Muscle of leg (tissue), 11 donors: Measurements from ENCODE around the gene GRIK2. TPM values are rescaled to one million over a fixed set of nuclear protein-coding genes. Genes with fewer than 3 reads are reported as not detected.

Experiments used
- DNase-seq: peaks from one replicate; pipeline ENCODE4 v3.0.0; 2013
- H3K27ac ChIP-seq: one replicate; pipeline ENCODE4 v1.5.1; 2013; ENCODE audit warnings: mild to moderate bottlenecking, low read length, control low read depth
- H3K27me3 ChIP-seq: one replicate; pipeline ENCODE4 v1.6.1; 2013; ENCODE audit warnings: low read length; ENCODE audit not compliant: control insufficient read depth, insufficient read depth
- H3K36me3 ChIP-seq: one replicate; pipeline ENCODE4 v1.6.1; 2013; ENCODE audit warnings: low read length; ENCODE audit not compliant: control insufficient read depth, insufficient read depth
- H3K4me1 ChIP-seq: one replicate; pipeline ENCODE4 v1.6.1; 2013; ENCODE audit warnings: low read length; ENCODE audit not compliant: control insufficient read depth, insufficient read depth
- H3K4me3 ChIP-seq: one replicate; pipeline ENCODE4 v1.5.1; 2013; ENCODE audit warnings: low read length, control low read depth
- H3K9me3 ChIP-seq: replicated peaks from 2 replicates; pipeline ENCODE4 v1.6.1; 2013; ENCODE audit warnings: low read depth, low read length; ENCODE audit not compliant: control insufficient read depth
- WGBS: methylation state at CpG from one replicate; pipeline ENCODE4 v1.1.5; 2013; ENCODE audit warnings: missing lambda C conversion rate; ENCODE audit not compliant: insufficient coverage; 5-methylcytosine and 5-hydroxymethylcytosine counted together
- polyA plus RNA-seq, 8 donors: library from polyadenylated mRNA; unstranded; fragments of 120-200 nt; gene quantifications; one replicate each; pipeline versions ENCODE4 v1.2.1 to v1.2.3, GENCODE V29; 2013; ENCODE audit warnings: inconsistent platforms in 1 of 8, low replicate concordance in 1 of 8; ENCODE audit not compliant: insufficient read length in 8 of 8, insufficient read depth in 1 of 8
- total RNA-seq: library from RNA; stranded (reverse); fragments of 120-200 nt; gene quantifications from one replicate; pipeline ENCODE4 v1.2.4, GENCODE V29; 2013

Gene GRIK2
- total and polyA plus RNA-seq, 9 donors = 1.2 to 4.0 (median 1.9) TPM

DNA sequence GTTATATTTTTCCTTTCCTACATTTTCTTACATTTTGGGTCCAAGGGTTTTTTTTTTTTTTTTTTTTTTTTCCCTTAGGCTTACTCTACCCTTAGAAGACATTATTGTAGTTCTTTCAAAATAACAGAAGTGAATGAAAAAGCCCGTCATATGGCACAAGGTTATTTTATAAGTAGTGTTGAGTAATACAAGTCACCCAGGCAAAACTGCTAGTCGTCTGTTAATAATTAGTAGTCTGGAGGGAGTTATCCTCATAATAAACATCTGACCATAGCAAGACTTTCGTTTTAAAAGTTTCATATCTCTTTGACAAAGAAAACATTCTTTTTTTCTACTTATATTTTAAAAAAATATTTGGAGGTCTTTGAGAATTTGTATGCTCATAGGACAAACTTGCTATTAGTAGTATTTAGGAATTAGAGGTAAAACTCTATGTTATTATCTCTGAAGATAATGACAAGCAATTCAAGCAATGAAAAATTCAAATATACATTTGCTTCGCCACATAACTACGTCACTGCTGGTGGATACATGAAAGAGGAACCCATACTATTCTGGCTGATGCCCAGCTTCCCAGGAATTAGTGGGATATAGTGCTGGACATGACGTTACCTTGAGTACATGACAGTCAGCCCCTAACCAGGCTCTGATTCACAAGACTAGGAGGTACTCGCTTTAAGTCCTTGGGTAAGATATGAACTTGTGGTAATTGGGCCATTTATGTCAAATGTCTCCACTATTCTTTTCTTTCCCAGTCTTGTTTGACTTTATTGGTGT, 532.8 kb downstream of the GRIK2 start:
- Histone ChIP-seq H3K27me3 (no peaks in the 10 kb centered on the region), H3K36me3 (no peaks in the 10 kb centered on the region), H3K27ac (no peak overlapping the region), H3K4me1 (no peaks in the 10 kb centered on the region), H3K4me3 (no peak overlapping the region), H3K9me3 (no peaks in the 10 kb centered on the region)
- DNase-seq = no peak
- no CpG with 5 or more reads among the region's 7 CpGs for WGBS

- Histone ChIP-seq H3K4me3 (no peak overlapping the region), H3K36me3 (no peaks in the 10 kb centered on the region), H3K27ac (no peak overlapping the region), H3K9me3 (no peaks in the 10 kb centered on the region), H3K27me3 (no peaks in the 10 kb centered on the region), H3K4me1 (no peaks in the 10 kb centered on the region)
- DNase-seq = no peak
- no CpG with 5 or more reads among the region's 2 CpGs for WGBS
Observed at GRCh38 chr6:101931766-101932165, 538.3 kb downstream of the GRIK2 start.

DNA sequence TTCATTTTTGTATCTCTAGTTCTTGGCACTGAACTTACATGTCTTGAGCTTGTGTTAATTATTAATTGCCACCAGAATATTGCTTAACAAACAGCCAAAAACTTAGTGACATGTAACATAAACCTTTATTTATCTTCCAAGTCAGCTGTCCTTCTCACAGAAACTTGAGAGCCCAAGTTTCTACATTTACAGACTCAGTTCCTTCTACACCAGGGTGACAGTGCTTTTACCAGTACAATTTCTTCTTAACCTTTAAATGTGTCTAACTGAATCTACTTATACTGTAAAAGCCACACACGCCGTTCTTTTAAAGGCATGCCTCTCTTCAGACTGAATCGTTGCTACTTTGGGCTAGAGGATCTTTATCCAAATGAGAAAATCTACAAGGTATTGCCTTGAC, 539.2 kb downstream of the GRIK2 start:
- H3K36me3 ChIP-seq = no peaks in the 10 kb centered on the region
- H3K9me3 ChIP-seq = no peaks in the 10 kb centered on the region
- DNase-seq = no peak
- no CpG with 5 or more reads among the region's 3 CpGs for WGBS
- H3K4me1 ChIP-seq = no peaks in the 10 kb centered on the region
- no peaks in the 10 kb centered on the region for H3K27me3 ChIP-seq
- no peak overlapping the region for H3K4me3 ChIP-seq
- H3K27ac ChIP-seq = no peak overlapping the region

- no CpG with 5 or more reads among the region's 1 CpG for whole genome bisulfite sequencing
- DNase-seq = peak; percentile 0
- Histone ChIP-seq H3K36me3 (no peaks in the 10 kb centered on the region), H3K4me1 (no peaks in the 10 kb centered on the region), H3K4me3 (no peak overlapping the region), H3K27me3 (no peaks in the 10 kb centered on the region), H3K27ac (no peak overlapping the region), H3K9me3 (no peaks in the 10 kb centered on the region)
Observed at GRCh38 chr6:101935732-101936131, 542.2 kb downstream of the GRIK2 start.

DNA sequence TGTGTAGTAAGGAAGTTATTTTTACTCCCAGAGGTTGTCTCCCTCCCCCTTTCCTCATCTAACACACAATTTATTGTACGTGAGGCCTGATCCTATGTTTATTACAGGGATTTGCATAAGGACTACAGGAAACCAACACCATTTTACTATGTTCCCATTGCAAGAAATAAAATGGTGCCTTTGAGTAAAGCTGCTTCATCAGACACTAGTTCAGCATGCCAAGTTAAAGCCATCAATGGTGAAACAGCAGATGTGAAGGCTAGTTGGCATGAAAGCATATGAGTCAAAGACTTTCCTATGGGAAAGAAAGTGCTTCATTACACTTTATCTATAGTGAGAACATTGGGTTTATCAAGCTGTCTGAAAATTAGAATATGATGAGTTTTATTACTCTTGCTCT, 543.0 kb downstream of the GRIK2 start:
- no CpG with 5 or more reads among the region's 1 CpG for WGBS
- no peak for DNase-seq

DNA sequence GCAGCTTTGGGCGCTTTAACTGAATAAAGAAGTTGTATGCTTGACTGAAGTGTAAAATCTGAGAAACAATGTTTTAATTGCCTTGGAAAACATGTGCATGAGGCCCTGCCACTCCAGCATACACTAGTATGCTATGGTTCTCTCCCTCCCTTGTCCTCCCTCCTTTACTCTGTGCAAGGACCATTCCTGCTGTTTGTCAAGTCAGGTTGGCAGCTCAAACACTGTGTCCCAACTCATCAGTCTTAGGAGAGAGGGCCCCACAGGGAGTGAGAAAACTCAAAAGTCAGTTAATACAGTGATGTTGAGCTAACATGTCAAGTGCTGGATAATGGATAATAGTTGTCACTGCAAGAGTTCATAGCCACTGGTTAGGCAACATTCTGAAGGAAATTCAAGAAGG, 543.6 kb downstream of the GRIK2 start:
- no peaks in the 10 kb centered on the region for H3K4me1 ChIP-seq
- no peaks in the 10 kb centered on the region for H3K9me3 ChIP-seq
- no CpG with 5 or more reads among the region's 1 CpG for whole genome bisulfite sequencing
- H3K36me3 ChIP-seq = no peaks in the 10 kb centered on the region
- H3K27me3 ChIP-seq = no peaks in the 10 kb centered on the region
- no peak for DNase-seq
- no peak overlapping the region for H3K4me3 ChIP-seq
- no peak overlapping the region for H3K27ac ChIP-seq

More for the DNA sequence above, 543.0 kb downstream of the GRIK2 start:
- Histone ChIP-seq H3K4me3 (no peak overlapping the region), H3K4me1 (no peaks in the 10 kb centered on the region), H3K36me3 (no peaks in the 10 kb centered on the region), H3K27ac (no peak overlapping the region), H3K9me3 (no peaks in the 10 kb centered on the region), H3K27me3 (no peaks in the 10 kb centered on the region)

- Histone ChIP-seq H3K9me3 (no peaks in the 10 kb centered on the region), H3K4me1 (no peaks in the 10 kb centered on the region), H3K27ac (no peak overlapping the region), H3K36me3 (no peaks in the 10 kb centered on the region), H3K27me3 (no peaks in the 10 kb centered on the region), H3K4me3 (no peak overlapping the region)
- no CpG with 5 or more reads among the region's 2 CpGs for WGBS
- no peak for DNase-seq
Observed at GRCh38 chr6:101940391-101940790, 546.9 kb downstream of the GRIK2 start.

DNA sequence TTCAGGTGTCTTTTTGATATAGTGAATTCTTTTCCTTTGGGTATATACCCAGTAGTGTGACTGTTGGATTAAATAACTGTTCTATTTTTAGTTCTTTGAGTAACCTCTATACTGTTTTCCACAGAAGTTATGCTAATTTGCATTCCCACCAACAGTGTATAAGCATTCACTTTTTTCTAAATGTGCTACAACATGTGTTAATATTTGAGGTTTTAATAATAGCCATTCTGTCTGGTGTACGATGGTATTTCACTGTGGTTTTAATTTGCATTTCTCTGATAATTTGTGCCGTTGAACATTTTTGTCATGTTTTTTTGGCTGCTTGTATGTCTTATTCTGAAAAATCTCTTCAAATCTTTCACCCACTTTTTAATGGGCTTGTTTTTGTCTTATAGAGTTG, 563.5 kb downstream of the GRIK2 start:
- Histone ChIP-seq H3K36me3 (no peaks in the 10 kb centered on the region), H3K27me3 (no peaks in the 10 kb centered on the region), H3K4me1 (no peaks in the 10 kb centered on the region), H3K9me3 (peaks cover 5% of the 10 kb centered on the region), H3K4me3 (no peak overlapping the region), H3K27ac (no peak overlapping the region)
- DNase-seq = no peak
- WGBS = no CpG with 5 or more reads among the region's 2 CpGs

- no peak overlapping the region for H3K27ac ChIP-seq
- peaks cover 5% of the 10 kb centered on the region for H3K9me3 ChIP-seq
- no peak overlapping the region for H3K4me3 ChIP-seq
- no peaks in the 10 kb centered on the region for H3K4me1 ChIP-seq
- H3K27me3 ChIP-seq = no peaks in the 10 kb centered on the region
- 87% methylated on average over 5 of the region's 8 CpGs for WGBS
- H3K36me3 ChIP-seq = no peaks in the 10 kb centered on the region
- no peak for DNase-seq
Observed at GRCh38 chr6:101961357-101961756, 567.8 kb downstream of the GRIK2 start.

GRCh38 chr6:101980924-101981323, 587.4 kb downstream of the GRIK2 start:
- Histone ChIP-seq H3K4me1 (no peaks in the 10 kb centered on the region), H3K36me3 (no peaks in the 10 kb centered on the region), H3K9me3 (no peaks in the 10 kb centered on the region), H3K27ac (no peak overlapping the region), H3K4me3 (no peak overlapping the region), H3K27me3 (no peaks in the 10 kb centered on the region)
- no peak for DNase-seq

DNA sequence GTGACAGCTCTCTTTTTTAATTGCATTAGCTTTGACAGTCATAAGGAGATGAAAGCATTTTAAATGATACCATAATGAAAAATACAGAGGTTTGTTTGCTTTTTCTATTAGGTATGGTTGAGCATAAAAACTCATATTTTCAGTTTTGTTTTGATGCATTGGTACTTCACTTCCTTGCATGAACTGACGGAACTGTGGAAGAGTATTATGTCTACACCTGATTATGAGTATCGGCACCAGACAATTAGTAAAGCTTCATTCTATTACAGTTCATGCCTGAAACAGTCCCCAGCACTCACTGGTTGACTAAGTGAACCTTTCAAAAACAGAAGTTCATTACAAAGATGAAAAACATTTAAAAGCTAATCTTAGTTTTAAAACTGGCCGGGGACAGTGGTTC, 593.0 kb downstream of the GRIK2 start:
- Histone ChIP-seq H3K9me3 (no peaks in the 10 kb centered on the region), H3K27me3 (no peaks in the 10 kb centered on the region), H3K4me1 (no peaks in the 10 kb centered on the region), H3K4me3 (no peak overlapping the region), H3K36me3 (no peaks in the 10 kb centered on the region), H3K27ac (no peak overlapping the region)
- no peak for DNase-seq
- no CpG with 5 or more reads among the region's 3 CpGs for WGBS
